ENCODE measurements around the gene STK11IP. TPM values are rescaled to one million over a fixed set of nuclear protein-coding genes. Genes with fewer than 3 reads are reported as not detected.

The STK11IP gene
- total RNA-seq, 1 experiment from 2014 or later, result 29.3 TPM

GRCh38 chr2:219662566-219662965 lies 64.9 kb downstream of the STK11IP start:
- CTCF ChIA-PET, result interaction anchor here (0.9 to 2.7 kb wide), 6 partner anchors 9 to 27 kb away, joined by 3 to 14 read pairs (median 4); no protein-coding TSS in a partner anchor
- Mint-ChIP-seq H3K9me3 (ENCODE audit: low read depth, unreplicated experiment) (peaks cover 12% of the 10 kb centered on the region), H3K36me3 (ENCODE audit: insufficient read depth, unreplicated experiment) (peaks cover 12% of the 10 kb centered on the region), H3K27me3 (ENCODE audit: unreplicated experiment) (no peaks in the 10 kb centered on the region), H3K4me3 (ENCODE audit: low read depth, unreplicated experiment) (peak overlapping the region; percentile 5), H3K27ac (ENCODE audit: unreplicated experiment) (peak overlapping the region; percentile 89), H3K4me1 (ENCODE audit: low read depth, unreplicated experiment) (peaks cover 42% of the 10 kb centered on the region)
- intact Hi-C loops (cut with micrococcal nuclease; ENCODE audit: unreplicated experiment), result loop anchor here (1.0 kb wide), 1 partner anchor 26 kb away; no protein-coding TSS in a partner anchor
- no TSS peak for BruUV-seq (replicated peaks)
- peak; percentile 58 for DNase-seq
- TF ChIP-seq, protein P1, sequence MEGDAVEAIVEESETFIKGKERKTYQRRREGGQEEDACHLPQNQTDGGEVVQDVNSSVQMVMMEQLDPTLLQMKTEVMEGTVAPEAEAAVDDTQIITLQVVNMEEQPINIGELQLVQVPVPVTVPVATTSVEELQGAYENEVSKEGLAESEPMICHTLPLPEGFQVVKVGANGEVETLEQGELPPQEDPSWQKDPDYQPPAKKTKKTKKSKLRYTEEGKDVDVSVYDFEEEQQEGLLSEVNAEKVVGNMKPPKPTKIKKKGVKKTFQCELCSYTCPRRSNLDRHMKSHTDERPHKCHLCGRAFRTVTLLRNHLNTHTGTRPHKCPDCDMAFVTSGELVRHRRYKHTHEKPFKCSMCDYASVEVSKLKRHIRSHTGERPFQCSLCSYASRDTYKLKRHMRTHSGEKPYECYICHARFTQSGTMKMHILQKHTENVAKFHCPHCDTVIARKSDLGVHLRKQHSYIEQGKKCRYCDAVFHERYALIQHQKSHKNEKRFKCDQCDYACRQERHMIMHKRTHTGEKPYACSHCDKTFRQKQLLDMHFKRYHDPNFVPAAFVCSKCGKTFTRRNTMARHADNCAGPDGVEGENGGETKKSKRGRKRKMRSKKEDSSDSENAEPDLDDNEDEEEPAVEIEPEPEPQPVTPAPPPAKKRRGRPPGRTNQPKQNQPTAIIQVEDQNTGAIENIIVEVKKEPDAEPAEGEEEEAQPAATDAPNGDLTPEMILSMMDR (IDR thresholded peaks at IDR 0.05; ENCODE audit: unreplicated experiment), result no peak

- peaks cover 12% of the 10 kb centered on the region for H3K9me3 Mint-ChIP-seq (ENCODE audit: low read depth, unreplicated experiment)
- intact Hi-C loops (cut with micrococcal nuclease; ENCODE audit: unreplicated experiment), result no loop called here
- peaks cover 12% of the 10 kb centered on the region for H3K36me3 Mint-ChIP-seq (ENCODE audit: insufficient read depth, unreplicated experiment)
- BruUV-seq (replicated peaks), result no TSS peak
- peak overlapping the region; percentile 89 for H3K27ac Mint-ChIP-seq (ENCODE audit: unreplicated experiment)
- no peak for DNase-seq
- no peak overlapping the region for H3K4me3 Mint-ChIP-seq (ENCODE audit: low read depth, unreplicated experiment)
- TF ChIP-seq, protein P1 (IDR thresholded peaks at IDR 0.05; ENCODE audit: unreplicated experiment), result no peak
- CTCF ChIA-PET, result interaction anchor here (0.9 to 1.1 kb wide), 3 partner anchors 9 to 23 kb away, joined by 3 read pairs; no protein-coding TSS in a partner anchor
- H3K4me1 Mint-ChIP-seq (ENCODE audit: low read depth, unreplicated experiment), result peaks cover 42% of the 10 kb centered on the region
- H3K27me3 Mint-ChIP-seq (ENCODE audit: unreplicated experiment), result no peaks in the 10 kb centered on the region
Observed at GRCh38 chr2:219663116-219663762, 65.6 kb downstream of the STK11IP start.

GRCh38 chr2:219664041-219664440 lies 66.4 kb downstream of the STK11IP start:
- peak overlapping the region; percentile 62 for H3K27ac Mint-ChIP-seq (ENCODE audit: unreplicated experiment)
- no TSS peak for BruUV-seq (replicated peaks)
- H3K4me1 Mint-ChIP-seq (ENCODE audit: low read depth, unreplicated experiment), result peaks cover 42% of the 10 kb centered on the region
- H3K9me3 Mint-ChIP-seq (ENCODE audit: low read depth, unreplicated experiment), result peaks cover 12% of the 10 kb centered on the region
- DNase-seq, result no peak
- intact Hi-C loops (cut with micrococcal nuclease; ENCODE audit: unreplicated experiment), result no loop called here
- TF ChIP-seq, protein P1 (IDR thresholded peaks at IDR 0.05; ENCODE audit: unreplicated experiment), result no peak
- CTCF ChIA-PET, result no interaction called here
- no peak overlapping the region for H3K4me3 Mint-ChIP-seq (ENCODE audit: low read depth, unreplicated experiment)
- no peaks in the 10 kb centered on the region for H3K27me3 Mint-ChIP-seq (ENCODE audit: unreplicated experiment)
- H3K36me3 Mint-ChIP-seq (ENCODE audit: insufficient read depth, unreplicated experiment), result peaks cover 12% of the 10 kb centered on the region

DNA sequence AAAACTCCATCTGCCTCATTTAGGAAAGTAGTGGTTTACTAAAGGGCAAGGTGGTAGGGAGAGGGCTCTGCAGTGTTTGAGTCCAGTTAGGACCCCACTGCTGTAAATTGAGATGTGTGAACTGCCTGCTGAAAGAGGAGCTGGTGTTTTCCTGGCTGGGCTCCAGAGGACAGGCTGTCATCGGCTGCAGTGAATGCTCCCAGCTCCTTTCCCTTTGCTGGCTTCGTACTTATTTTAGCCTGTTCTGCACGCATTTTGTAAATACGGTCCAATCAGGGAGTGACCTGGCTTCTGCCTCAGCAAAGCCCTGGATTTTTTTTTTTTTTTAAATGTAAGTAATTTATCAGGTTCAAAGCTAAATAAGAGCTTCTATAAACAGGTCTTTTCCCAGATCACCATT lies 67.3 kb downstream of the STK11IP start:
- Mint-ChIP-seq H3K4me3 (ENCODE audit: low read depth, unreplicated experiment) (no peak overlapping the region), H3K9me3 (ENCODE audit: low read depth, unreplicated experiment) (peaks cover 8% of the 10 kb centered on the region), H3K36me3 (ENCODE audit: insufficient read depth, unreplicated experiment) (peaks cover 12% of the 10 kb centered on the region), H3K27me3 (ENCODE audit: unreplicated experiment) (no peaks in the 10 kb centered on the region), H3K27ac (ENCODE audit: unreplicated experiment) (no peak overlapping the region), H3K4me1 (ENCODE audit: low read depth, unreplicated experiment) (peaks cover 41% of the 10 kb centered on the region)
- DNase-seq, result no peak
- intact Hi-C loops (cut with micrococcal nuclease; ENCODE audit: unreplicated experiment), result no loop called here
- BruUV-seq (replicated peaks), result no TSS peak
- TF ChIP-seq, protein P1 (IDR thresholded peaks at IDR 0.05; ENCODE audit: unreplicated experiment), result no peak
- CTCF ChIA-PET, result no interaction called here
